Measurements from ENCODE around the gene COL12A1. TPM values are rescaled to one million over a fixed set of nuclear protein-coding genes. Genes with fewer than 3 reads are reported as not detected.

COL12A1 gene
- total RNA-seq, 2 experiments from 2014 or later: not detected

GRCh38 chr6:75150685-75151412, 55.0 kb downstream of the COL12A1 start:
- POLR2A ChIA-PET: no interaction called here

GRCh38 chr6:75149696-75150095, 56.2 kb downstream of the COL12A1 start:
- POLR2A ChIA-PET: no interaction called here
- Mint-ChIP-seq H3K4me3 (no peak overlapping the region), H3K9me3 (no peaks in the 10 kb centered on the region), H3K27ac (no peak overlapping the region), H3K27me3 (peaks cover 10% of the 10 kb centered on the region), H3K36me3 (no peaks in the 10 kb centered on the region), H3K4me1 (ENCODE audit: low read depth) (no peaks in the 10 kb centered on the region)
- intact Hi-C loops (cut with micrococcal nuclease): no loop called here
- no peak for DNase-seq
- CTCF ChIA-PET: no interaction called here

More at GRCh38 chr6:75150685-75151412, 55.0 kb downstream of the COL12A1 start:
- CTCF ChIA-PET: no interaction called here
- H3K4me1 Mint-ChIP-seq (ENCODE audit: low read depth): no peaks in the 10 kb centered on the region
- no peaks in the 10 kb centered on the region for H3K9me3 Mint-ChIP-seq
- intact Hi-C loops (cut with micrococcal nuclease): no loop called here
- no peaks in the 10 kb centered on the region for H3K36me3 Mint-ChIP-seq
- no peak for DNase-seq
- H3K27ac Mint-ChIP-seq: no peak overlapping the region
- H3K27me3 Mint-ChIP-seq: peaks cover 10% of the 10 kb centered on the region
- H3K4me3 Mint-ChIP-seq: no peak overlapping the region

- no peak for DNase-seq
Measured at GRCh38 chr6:75149240-75149639, 56.6 kb downstream of the COL12A1 start.

GRCh38 chr6:75147512-75147911, 58.3 kb downstream of the COL12A1 start:
- peaks cover 10% of the 10 kb centered on the region for H3K27me3 Mint-ChIP-seq
- CTCF ChIA-PET: no interaction called here
- H3K36me3 Mint-ChIP-seq: no peaks in the 10 kb centered on the region
- POLR2A ChIA-PET: no interaction called here
- no peaks in the 10 kb centered on the region for H3K4me1 Mint-ChIP-seq (ENCODE audit: low read depth)
- H3K4me3 Mint-ChIP-seq: no peak overlapping the region
- H3K9me3 Mint-ChIP-seq: no peaks in the 10 kb centered on the region
- intact Hi-C loops (cut with micrococcal nuclease): no loop called here
- H3K27ac Mint-ChIP-seq: no peak overlapping the region
- no peak for DNase-seq

More at GRCh38 chr6:75149240-75149639, 56.6 kb downstream of the COL12A1 start:
- Mint-ChIP-seq H3K4me1 (ENCODE audit: low read depth) (no peaks in the 10 kb centered on the region), H3K9me3 (no peaks in the 10 kb centered on the region), H3K36me3 (no peaks in the 10 kb centered on the region), H3K4me3 (no peak overlapping the region), H3K27ac (no peak overlapping the region), H3K27me3 (peaks cover 10% of the 10 kb centered on the region)
- intact Hi-C loops (cut with micrococcal nuclease): no loop called here
- ChIA-PET CTCF (no interaction called here), POLR2A (no interaction called here)

GRCh38 chr6:75145976-75146375, 59.9 kb downstream of the COL12A1 start:
- Mint-ChIP-seq H3K4me1 (ENCODE audit: low read depth) (no peaks in the 10 kb centered on the region), H3K9me3 (no peaks in the 10 kb centered on the region), H3K36me3 (no peaks in the 10 kb centered on the region), H3K4me3 (no peak overlapping the region), H3K27ac (no peak overlapping the region), H3K27me3 (peaks cover 10% of the 10 kb centered on the region)
- intact Hi-C loops (cut with micrococcal nuclease): no loop called here
- DNase-seq: no peak
- ChIA-PET POLR2A (no interaction called here), CTCF (no interaction called here)

GRCh38 chr6:75145211-75145610, 60.6 kb downstream of the COL12A1 start:
- no peak for DNase-seq
- ChIA-PET POLR2A (no interaction called here), CTCF (no interaction called here)
- intact Hi-C loops (cut with micrococcal nuclease): no loop called here
- H3K27me3 Mint-ChIP-seq: peaks cover 7% of the 10 kb centered on the region
- H3K4me1 Mint-ChIP-seq (ENCODE audit: low read depth): no peaks in the 10 kb centered on the region
- no peaks in the 10 kb centered on the region for H3K36me3 Mint-ChIP-seq
- no peak overlapping the region for H3K27ac Mint-ChIP-seq
- H3K4me3 Mint-ChIP-seq: no peak overlapping the region
- no peaks in the 10 kb centered on the region for H3K9me3 Mint-ChIP-seq

GRCh38 chr6:75144386-75144785, 61.5 kb downstream of the COL12A1 start:
- H3K27ac Mint-ChIP-seq: no peak overlapping the region
- H3K27me3 Mint-ChIP-seq: peaks cover 4% of the 10 kb centered on the region
- CTCF ChIA-PET: no interaction called here
- no peaks in the 10 kb centered on the region for H3K9me3 Mint-ChIP-seq
- intact Hi-C loops (cut with micrococcal nuclease): no loop called here
- POLR2A ChIA-PET: no interaction called here
- DNase-seq: no peak
- no peaks in the 10 kb centered on the region for H3K4me1 Mint-ChIP-seq (ENCODE audit: low read depth)
- H3K4me3 Mint-ChIP-seq: no peak overlapping the region
- H3K36me3 Mint-ChIP-seq: no peaks in the 10 kb centered on the region

- no peak for DNase-seq
- Mint-ChIP-seq H3K4me3 (no peak overlapping the region), H3K36me3 (no peaks in the 10 kb centered on the region), H3K27ac (no peak overlapping the region), H3K4me1 (ENCODE audit: low read depth) (no peaks in the 10 kb centered on the region), H3K27me3 (no peaks in the 10 kb centered on the region), H3K9me3 (no peaks in the 10 kb centered on the region)
- POLR2A ChIA-PET: no interaction called here
- CTCF ChIA-PET: no interaction called here
- intact Hi-C loops (cut with micrococcal nuclease): no loop called here
Measured at GRCh38 chr6:75143191-75143590, 62.7 kb downstream of the COL12A1 start.

- intact Hi-C loops (cut with micrococcal nuclease): no loop called here
- H3K4me1 Mint-ChIP-seq (ENCODE audit: low read depth): no peaks in the 10 kb centered on the region
- ChIA-PET CTCF (no interaction called here), POLR2A (no interaction called here)
- H3K27ac Mint-ChIP-seq: no peak overlapping the region
- H3K36me3 Mint-ChIP-seq: no peaks in the 10 kb centered on the region
- no peak overlapping the region for H3K4me3 Mint-ChIP-seq
- DNase-seq: no peak
- H3K27me3 Mint-ChIP-seq: peaks cover under 1% of the 10 kb centered on the region
- no peaks in the 10 kb centered on the region for H3K9me3 Mint-ChIP-seq
Measured at GRCh38 chr6:75142721-75143120, 63.1 kb downstream of the COL12A1 start.

- POLR2A ChIA-PET: no interaction called here
- no peaks in the 10 kb centered on the region for H3K36me3 Mint-ChIP-seq
- no peak overlapping the region for H3K4me3 Mint-ChIP-seq
- CTCF ChIA-PET: no interaction called here
- peaks cover 5% of the 10 kb centered on the region for H3K27me3 Mint-ChIP-seq
- H3K9me3 Mint-ChIP-seq: no peaks in the 10 kb centered on the region
- intact Hi-C loops (cut with micrococcal nuclease): no loop called here
- H3K4me1 Mint-ChIP-seq (ENCODE audit: low read depth): no peaks in the 10 kb centered on the region
- no peak for DNase-seq
- H3K27ac Mint-ChIP-seq: no peak overlapping the region
Measured at GRCh38 chr6:75135876-75136275, 70.0 kb downstream of the COL12A1 start.

- Mint-ChIP-seq H3K36me3 (no peaks in the 10 kb centered on the region), H3K9me3 (no peaks in the 10 kb centered on the region), H3K4me1 (ENCODE audit: low read depth) (no peaks in the 10 kb centered on the region), H3K27ac (no peak overlapping the region), H3K4me3 (no peak overlapping the region), H3K27me3 (peaks cover 5% of the 10 kb centered on the region)
- intact Hi-C loops (cut with micrococcal nuclease): no loop called here
- no peak for DNase-seq
- ChIA-PET POLR2A (no interaction called here), CTCF (no interaction called here)
Measured at GRCh38 chr6:75135450-75135849, 70.4 kb downstream of the COL12A1 start.

- Mint-ChIP-seq H3K4me1 (ENCODE audit: low read depth) (no peaks in the 10 kb centered on the region), H3K27me3 (peaks cover 3% of the 10 kb centered on the region), H3K4me3 (no peak overlapping the region), H3K9me3 (no peaks in the 10 kb centered on the region), H3K27ac (no peak overlapping the region), H3K36me3 (no peaks in the 10 kb centered on the region)
- CTCF ChIA-PET: interaction anchor here (0.8 kb wide), 1 partner anchor 78 kb away, joined by 3 read pairs; no protein-coding TSS in a partner anchor
- POLR2A ChIA-PET: no interaction called here
- intact Hi-C loops (cut with micrococcal nuclease): no loop called here
- DNase-seq: no peak
Measured at GRCh38 chr6:75130784-75131183, 75.1 kb downstream of the COL12A1 start.

GRCh38 chr6:75128878-75129570, 76.8 kb downstream of the COL12A1 start:
- H3K4me3 Mint-ChIP-seq: no peak overlapping the region
- CTCF ChIA-PET: no interaction called here
- POLR2A ChIA-PET: no interaction called here
- H3K4me1 Mint-ChIP-seq (ENCODE audit: low read depth): no peaks in the 10 kb centered on the region
- no peak overlapping the region for H3K27ac Mint-ChIP-seq
- no peaks in the 10 kb centered on the region for H3K36me3 Mint-ChIP-seq
- intact Hi-C loops (cut with micrococcal nuclease): no loop called here
- no peaks in the 10 kb centered on the region for H3K9me3 Mint-ChIP-seq
- H3K27me3 Mint-ChIP-seq: peaks cover 3% of the 10 kb centered on the region
- DNase-seq: no peak
